DMS79 (cell line): ENCODE measurements around the gene ATG12.
"Not testable (repeated sequence)": the region's sequence is repeated elsewhere in the genome, so short reads cannot be mapped to it uniquely, and the experiment has no call there.

ENCODE experiments used
- DNase-seq: peaks from one replicate; lab custom pipeline; 2025; lab: John Stamatoyannopoulos, UW

ATG12 gene

GRCh38 chr5:115841382-115842088 is at the start of gene ATG12, which contains the start of gene AP3S1:
Gene ATG12, minus strand, starts transcription at chr5:115841565. Its CDS starts 13 bp downstream, at chr5:115841552.
Gene AP3S1, plus strand, starts transcription at chr5:115841935. Its CDS starts 103 bp downstream, at chr5:115842038.
- peak; percentile 70 for DNase-seq

- DNase-seq, result no peak
Measured at GRCh38 chr5:115888027-115888426, 46.7 kb upstream of the ATG12 start.

GRCh38 chr5:115885208-115885607 is 43.8 kb upstream of the ATG12 start:
- not testable (repeated sequence) for DNase-seq

- no peak for DNase-seq
Measured at GRCh38 chr5:115884704-115885103, 43.3 kb upstream of the ATG12 start.

GRCh38 chr5:115882434-115882833 is 41.1 kb upstream of the ATG12 start:
- DNase-seq, result not testable (repeated sequence)

- DNase-seq, result not testable (repeated sequence)
Measured at GRCh38 chr5:115877342-115877741, 36.0 kb upstream of the ATG12 start.

GRCh38 chr5:115875447-115875846 is 34.1 kb upstream of the ATG12 start:
- DNase-seq, result no peak

- DNase-seq, result peak; percentile 49
Measured at GRCh38 chr5:115873392-115873791, 32.0 kb upstream of the ATG12 start.

- DNase-seq, result no peak
Measured at GRCh38 chr5:115872447-115872846, 31.1 kb upstream of the ATG12 start.

- DNase-seq, result no peak
Measured at GRCh38 chr5:115869256-115869795, 28.0 kb upstream of the ATG12 start.

- no peak for DNase-seq
Measured at GRCh38 chr5:115859378-115859777, 18.0 kb upstream of the ATG12 start.

- no peak for DNase-seq
Measured at GRCh38 chr5:115858396-115858795, 17.0 kb upstream of the ATG12 start.

GRCh38 chr5:115857626-115858349 is 16.4 kb upstream of the ATG12 start:
- no peak for DNase-seq

GRCh38 chr5:115857057-115857479 is 15.7 kb upstream of the ATG12 start:
- no peak for DNase-seq

- no peak for DNase-seq
Measured at GRCh38 chr5:115855959-115856358, 14.6 kb upstream of the ATG12 start.

- DNase-seq, result no peak
Measured at GRCh38 chr5:115854139-115854538, 12.8 kb upstream of the ATG12 start.

- DNase-seq, result no peak
Measured at GRCh38 chr5:115850744-115851416, 9.5 kb upstream of the ATG12 start.

- no peak for DNase-seq
Measured at GRCh38 chr5:115849258-115849798, 8.0 kb upstream of the ATG12 start.

GRCh38 chr5:115847290-115847689 is 5.9 kb upstream of the ATG12 start:
- no peak for DNase-seq

- DNase-seq, result no peak
Measured at GRCh38 chr5:115844321-115844817, 3.0 kb upstream of the ATG12 start.

GRCh38 chr5:115843444-115844130 is 2.2 kb upstream of the ATG12 start:
- no peak for DNase-seq
